H9 (cell line): ENCODE results near the gene BRSK2. TPM values are rescaled to one million over a fixed set of nuclear protein-coding genes. Genes with fewer than 3 reads are reported as not detected.

ENCODE experiments used
- DNase-seq: peaks from one replicate; pipeline ENCODE4 v3.0.0-alpha.2; 2017
- H2AFZ ChIP-seq: one replicate; pipeline ENCODE4 v1.6.1; 2013; ENCODE audit warnings: mild to moderate bottlenecking, low read length, control low read depth, moderate library complexity
- H2AK5ac ChIP-seq: 2 replicates; pipeline ENCODE4 v1.6.1; 2013; ENCODE audit warnings: low read length, control low read depth, mixed read lengths; ENCODE audit not compliant: insufficient read length
- H2BK120ac ChIP-seq: one replicate; pipeline ENCODE4 v1.6.1; 2013; ENCODE audit warnings: low read depth, mild to moderate bottlenecking, low read length, control low read depth, inconsistent platforms; ENCODE audit not compliant: poor library complexity, severe bottlenecking
- H2BK12ac ChIP-seq: 2 replicates; pipeline ENCODE4 v1.6.1; 2013; ENCODE audit warnings: low read length, control low read depth, mixed read lengths, low read depth; ENCODE audit not compliant: insufficient read length
- H2BK15ac ChIP-seq: 2 replicates; pipeline ENCODE4 v1.6.1; 2013; ENCODE audit warnings: low read depth, low read length, control low read depth
- H2BK20ac ChIP-seq: one replicate; pipeline ENCODE4 v1.6.1; 2013; ENCODE audit warnings: low read depth, mild to moderate bottlenecking, low read length, control low read depth, inconsistent platforms; ENCODE audit not compliant: poor library complexity, severe bottlenecking
- H2BK5ac ChIP-seq: 2 replicates; pipeline ENCODE4 v1.6.1; 2013; ENCODE audit warnings: low read length, control low read depth, mixed read lengths; ENCODE audit not compliant: insufficient read length
- H3K14ac ChIP-seq: 2 replicates; pipeline ENCODE4 v1.6.1; 2013; ENCODE audit warnings: low read length, control low read depth; ENCODE audit not compliant: insufficient read depth
- H3K18ac ChIP-seq: 2 replicates; pipeline ENCODE4 v1.6.1; 2013; ENCODE audit warnings: low read depth, mild to moderate bottlenecking, mixed read lengths, low read length, control low read depth; ENCODE audit not compliant: insufficient read length
- H3K23ac ChIP-seq: 2 replicates; pipeline ENCODE4 v1.6.1; 2013; ENCODE audit warnings: low read length, control low read depth, mixed read lengths, low read depth; ENCODE audit not compliant: insufficient read length
- H3K23me2 ChIP-seq: 2 replicates; pipeline ENCODE4 v1.6.1; 2013; ENCODE audit warnings: low read depth, mild to moderate bottlenecking, mixed read lengths, low read length, control low read depth; ENCODE audit not compliant: insufficient read length, poor library complexity, severe bottlenecking
- H3K27ac ChIP-seq: 2 replicates; pipeline ENCODE4 v1.5.1; 2013; ENCODE audit warnings: low read length, control low read depth, mixed read lengths, low read depth; ENCODE audit not compliant: insufficient read length
- H3K27me3 ChIP-seq: 2 replicates; pipeline ENCODE4 v1.6.1; 2013; ENCODE audit warnings: low read length, control low read depth, inconsistent platforms; ENCODE audit not compliant: insufficient read depth
- H3K4ac ChIP-seq: 2 replicates; pipeline ENCODE4 v1.6.1; 2013; ENCODE audit warnings: low read depth, mild to moderate bottlenecking, control low read depth, inconsistent platforms, low read length, moderate library complexity
- H3K4me1 ChIP-seq: 2 replicates; pipeline ENCODE4 v1.6.1; 2013; ENCODE audit warnings: low read length, control low read depth, inconsistent platforms; ENCODE audit not compliant: insufficient read depth
- H3K4me2 ChIP-seq: 2 replicates; pipeline ENCODE4 v1.6.1; 2013; ENCODE audit warnings: low read length, control low read depth, mixed read lengths; ENCODE audit not compliant: insufficient read length, insufficient read depth
- H3K56ac ChIP-seq: 2 replicates; pipeline ENCODE4 v1.6.1; 2013; ENCODE audit warnings: low read depth, mild to moderate bottlenecking, mixed read lengths, low read length, control low read depth; ENCODE audit not compliant: insufficient read length
- H3K79me1 ChIP-seq: 2 replicates; pipeline ENCODE4 v1.6.1; 2013; ENCODE audit warnings: low read depth, mild to moderate bottlenecking, moderate library complexity, low read length, control low read depth, inconsistent platforms; ENCODE audit not compliant: insufficient read depth, poor library complexity, severe bottlenecking
- H3K79me2 ChIP-seq: 2 replicates; pipeline ENCODE4 v1.6.1; 2013; ENCODE audit warnings: low read length, control low read depth, inconsistent platforms; ENCODE audit not compliant: insufficient read depth
- H3K9ac ChIP-seq: 2 replicates; pipeline ENCODE4 v1.6.1; 2013; ENCODE audit warnings: low read length, control low read depth, mixed read lengths; ENCODE audit not compliant: insufficient read length; ENCODE audit errors: extremely low read depth
- H3K9me3 ChIP-seq: one replicate; pipeline ENCODE4 v1.6.1; 2013; ENCODE audit warnings: low read depth, low read length, inconsistent platforms; ENCODE audit not compliant: control insufficient read depth
- H3T11ph ChIP-seq: one replicate; pipeline ENCODE4 v1.6.1; 2013; ENCODE audit warnings: mild to moderate bottlenecking, low read length, control low read depth, inconsistent platforms
- H4K20me1 ChIP-seq: one replicate; pipeline ENCODE4 v1.6.1; 2013; ENCODE audit not compliant: control insufficient read depth, insufficient read length, insufficient read depth
- H4K5ac ChIP-seq: 2 replicates; pipeline ENCODE4 v1.6.1; 2013; ENCODE audit warnings: low read depth, mild to moderate bottlenecking, mixed read lengths, low read length, control low read depth; ENCODE audit not compliant: insufficient read length
- H4K8ac ChIP-seq: replicated peaks from 2 replicates; pipeline ENCODE4 v1.6.1; 2013; ENCODE audit warnings: low read length, control low read depth, mixed read lengths, low read depth; ENCODE audit not compliant: insufficient read length
- H4K91ac ChIP-seq: 2 replicates; pipeline ENCODE4 v1.6.1; 2013; ENCODE audit warnings: low read depth, mild to moderate bottlenecking, moderate library complexity, mixed read lengths, low read length, control low read depth; ENCODE audit not compliant: insufficient read length
- H3K27ac Mint-ChIP-seq, 3 experiments: 2 replicates in 2 of 3; 3 replicates in 1 of 3; pipeline ENCODE4 v1.8.0; 2020 to 2021; ENCODE audit warnings: mixed read lengths in 3 of 3, mild to moderate bottlenecking in 1 of 3, moderate library complexity in 1 of 3
- H3K27me3 Mint-ChIP-seq: 2 replicates; pipeline ENCODE4 v1.8.0; 2021; ENCODE audit warnings: low read depth, mild to moderate bottlenecking, moderate library complexity, mixed read lengths
- H3K36me3 Mint-ChIP-seq, 3 experiments: 2 replicates in 2 of 3; 3 replicates in 1 of 3; pipeline ENCODE4 v1.8.0; 2020 to 2021; ENCODE audit warnings: low read depth in 3 of 3, mixed read lengths in 3 of 3; ENCODE audit not compliant: insufficient read depth in 1 of 3
- H3K4me1 Mint-ChIP-seq, 2 experiments: 2 replicates each; pipeline ENCODE4 v1.8.0; 2020; ENCODE audit warnings: mixed read lengths in 2 of 2
- H3K4me3 Mint-ChIP-seq, 2 experiments: 2 replicates in 1 of 2; 3 replicates in 1 of 2; pipeline ENCODE4 v1.8.0; 2020 to 2021; ENCODE audit warnings: mild to moderate bottlenecking in 2 of 2, mixed read lengths in 2 of 2, moderate library complexity in 1 of 2
- H3K9me3 Mint-ChIP-seq, 2 experiments: 2 replicates in 1 of 2; 3 replicates in 1 of 2; pipeline ENCODE4 v1.8.0; 2020; ENCODE audit warnings: mild to moderate bottlenecking in 2 of 2, mixed read lengths in 2 of 2, moderate library complexity in 1 of 2
- CTCF ChIP-seq: fragments of 200-600 bp; sonication (generic); conservative IDR thresholded peaks from 3 replicates; pipeline ENCODE4 v1.8.0; 2021; ENCODE audit warnings: antibody characterized with exemption, mild to moderate bottlenecking
- WGBS: extraction: QIAGEN DNeasy Blood & Tissue Kit; methylation state at CpG from one replicate; pipeline ENCODE4 v1.1.7; 2013; ENCODE audit warnings: missing lambda C conversion rate, low lambda C conversion rate, mixed read lengths; ENCODE audit not compliant: insufficient read length; ENCODE audit errors: extremely low coverage; 5-methylcytosine and 5-hydroxymethylcytosine counted together
- total RNA-seq: library from RNA; stranded (reverse); gene quantifications from 2 replicates; pipeline ENCODE4 v1.2.1, GENCODE V29; 2021

The BRSK2 gene
- total RNA-seq, 1 experiment from 2014 or later: 28.4 TPM

- H3K4me1 Mint-ChIP-seq: peaks cover 13 to 24% of the 10 kb centered on the region in 2 experiments
- TF ChIP-seq CTCF: no peak
- H3K4me3 Mint-ChIP-seq: no peak overlapping the region
- H3T11ph ChIP-seq: no peak overlapping the region
- no peak overlapping the region for H2BK5ac ChIP-seq
- H3K9ac ChIP-seq: no peak overlapping the region
- H4K20me1 ChIP-seq: peaks cover 2% of the 10 kb centered on the region
- H3K23me2 ChIP-seq: no peaks in the 10 kb centered on the region
- no peak overlapping the region for H3K18ac ChIP-seq
- H3K14ac ChIP-seq: no peak overlapping the region
- H2BK15ac ChIP-seq: no peak overlapping the region
- H3K9me3 ChIP-seq: no peaks in the 10 kb centered on the region
- no peaks in the 10 kb centered on the region; the same call in 1 of the 2 replicates for H3K79me2 ChIP-seq
- no peaks in the 10 kb centered on the region for H3K4me1 ChIP-seq
- H3K9me3 Mint-ChIP-seq: peaks cover 8 to 12% of the 10 kb centered on the region in 2 experiments; a peak in 4 of 5 replicates
- peaks cover 3 to 11% (median 5%) of the 10 kb centered on the region in 3 experiments for H3K36me3 Mint-ChIP-seq
- H2BK12ac ChIP-seq: no peak overlapping the region
- H3K27me3 ChIP-seq: no peaks in the 10 kb centered on the region
- H3K27ac ChIP-seq: no peak overlapping the region
- no CpG with 5 or more reads among the region's 28 CpGs for WGBS
- H3K27ac Mint-ChIP-seq: no peak overlapping the region
- H2BK20ac ChIP-seq: no peak overlapping the region
- no peak overlapping the region for H2AK5ac ChIP-seq
- peaks cover 4% of the 10 kb centered on the region for H3K27me3 Mint-ChIP-seq
- no peak overlapping the region for H4K91ac ChIP-seq
- H3K23ac ChIP-seq: no peak overlapping the region
- H3K4me2 ChIP-seq: no peak overlapping the region
- H3K79me1 ChIP-seq: peaks cover 3% of the 10 kb centered on the region
- no peak for DNase-seq
- no peak overlapping the region for H3K56ac ChIP-seq
- no peak overlapping the region for H4K8ac ChIP-seq
- no peak overlapping the region for H2BK120ac ChIP-seq
- no peak overlapping the region for H4K5ac ChIP-seq
- H3K4ac ChIP-seq: no peak overlapping the region
- H2AFZ ChIP-seq: no peak overlapping the region
Observed at GRCh38 chr11:1499261-1499890, 109.6 kb downstream of the BRSK2 start.
